Suprapubic skin (tissue), 4 donors: ENCODE data around the gene CIAO2A. TPM values are rescaled to one million over a fixed set of nuclear protein-coding genes. Genes with fewer than 3 reads are reported as not detected.

ENCODE experiments used
- DNase-seq, 2 donors: peaks; one replicate each; pipeline ENCODE4 v3.0.0-alpha.2; 2019; ENCODE audit warnings: low spot score in 2 of 2
- H3K27ac ChIP-seq: fragments of 200-600 bp; sonication (generic); one replicate; pipeline ENCODE4 v1.5.1; 2019
- H3K27me3 ChIP-seq: fragments of 200-600 bp; sonication (generic); one replicate; pipeline ENCODE4 v1.5.1; 2019
- H3K36me3 ChIP-seq: fragments of 200-600 bp; sonication (generic); one replicate; pipeline ENCODE4 v1.5.1; 2019
- H3K4me1 ChIP-seq: fragments of 200-600 bp; sonication (generic); one replicate; pipeline ENCODE4 v1.5.1; 2019
- H3K4me3 ChIP-seq: fragments of 200-600 bp; sonication (generic); one replicate; pipeline ENCODE4 v1.5.1; 2019; ENCODE audit warnings: mild to moderate bottlenecking
- H3K9me3 ChIP-seq: fragments of 200-600 bp; sonication (generic); one replicate; pipeline ENCODE4 v1.5.1; 2019
- CTCF ChIP-seq, 2 donors: fragments of 200-600 bp in 1 of 2; fragments of 450-650 bp in 1 of 2; sonication (generic) in 1 of 2; IDR thresholded peaks; one replicate each; pipeline ENCODE4 v1.5.1; 2016 to 2019; ENCODE audit warnings: antibody characterized with exemption in 2 of 2, mild to moderate bottlenecking in 1 of 2, moderate library complexity in 1 of 2
- EP300 ChIP-seq: sonication (generic); formaldehyde crosslinking; IDR thresholded peaks from one replicate; pipeline ENCODE4 v1.6.1; 2017; ENCODE audit warnings: antibody characterized with exemption
- POLR2A ChIP-seq, 2 donors: fragments of 450-650 bp; IDR thresholded peaks; one replicate each; pipeline ENCODE4 v1.6.1; 2017; ENCODE audit warnings: antibody characterized with exemption in 2 of 2, mild to moderate bottlenecking in 2 of 2, moderate library complexity in 2 of 2
- POLR2AphosphoS5 ChIP-seq, 3 donors: sonication (generic); formaldehyde crosslinking; IDR thresholded peaks; one replicate each; pipeline ENCODE4 v1.6.1; 2017; ENCODE audit warnings: antibody characterized with exemption in 3 of 3
- WGBS: methylation state at CpG from one replicate; pipeline ENCODE4 v1.1.5; 2018; 5-methylcytosine and 5-hydroxymethylcytosine counted together
- total RNA-seq, 4 donors: library from RNA; depleted of rRNA; stranded (reverse); fragments of >200 nt; gene quantifications; one replicate each; pipeline ENCODE4 v1.1.0, GENCODE V29; 2016

Gene CIAO2A
- total RNA-seq, 4 donors from 2014 or later: 19.1 to 37.0 (median 21.8) TPM

- no peaks in the 10 kb centered on the region for H3K36me3 ChIP-seq
- H3K4me3 ChIP-seq: no peak overlapping the region
- H3K27me3 ChIP-seq: no peaks in the 10 kb centered on the region
- DNase-seq: no peak
- no peaks in the 10 kb centered on the region for H3K4me1 ChIP-seq
- TF ChIP-seq POLR2A (IDR thresholded peaks at IDR 0.05) (no peak), EP300 (no peak), POLR2AphosphoS5 (IDR thresholded peaks at IDR 0.05) (no peak), CTCF (IDR thresholded peaks at IDR 0.05) (no peak)
- H3K27ac ChIP-seq: no peak overlapping the region
- 64% methylated on average over 8 of the region's 8 CpGs for WGBS
- no peaks in the 10 kb centered on the region for H3K9me3 ChIP-seq
Observed at GRCh38 chr15:64029110-64029509, 64.5 kb downstream of the CIAO2A start.

- no peak overlapping the region for H3K4me3 ChIP-seq
- no peaks in the 10 kb centered on the region for H3K9me3 ChIP-seq
- H3K27ac ChIP-seq: no peak overlapping the region
- no peaks in the 10 kb centered on the region for H3K27me3 ChIP-seq
- H3K4me1 ChIP-seq: no peaks in the 10 kb centered on the region
- DNase-seq: no peak
- 94% methylated on average over 4 of the region's 4 CpGs for WGBS
- H3K36me3 ChIP-seq: no peaks in the 10 kb centered on the region
- TF ChIP-seq CTCF (IDR thresholded peaks at IDR 0.05) (no peak), EP300 (no peak), POLR2A (IDR thresholded peaks at IDR 0.05) (no peak), POLR2AphosphoS5 (IDR thresholded peaks at IDR 0.05) (no peak)
Observed at GRCh38 chr15:64026591-64026990, 67.0 kb downstream of the CIAO2A start.

- H3K4me3 ChIP-seq: no peak overlapping the region
- no peaks in the 10 kb centered on the region for H3K36me3 ChIP-seq
- no peak for TF ChIP-seq POLR2AphosphoS5 (IDR thresholded peaks at IDR 0.05)
- no peak for TF ChIP-seq CTCF (IDR thresholded peaks at IDR 0.05)
- no peak for TF ChIP-seq EP300
- no peak for TF ChIP-seq POLR2A (IDR thresholded peaks at IDR 0.05)
- no peak for DNase-seq
- H3K27ac ChIP-seq: no peak overlapping the region
- 80% methylated on average over 5 of the region's 5 CpGs for WGBS
- H3K9me3 ChIP-seq: no peaks in the 10 kb centered on the region
- H3K27me3 ChIP-seq: no peaks in the 10 kb centered on the region
- H3K4me1 ChIP-seq: peaks cover 4% of the 10 kb centered on the region
Observed at GRCh38 chr15:64024172-64025050, 69.2 kb downstream of the CIAO2A start.

GRCh38 chr15:64023220-64023619 is 70.4 kb downstream of the CIAO2A start:
- 46% methylated on average over 1 of the region's 1 CpG for WGBS
- no peak overlapping the region for H3K27ac ChIP-seq
- H3K4me1 ChIP-seq: peaks cover 15% of the 10 kb centered on the region
- H3K27me3 ChIP-seq: no peaks in the 10 kb centered on the region
- TF ChIP-seq CTCF (IDR thresholded peaks at IDR 0.05) (no peak), POLR2A (IDR thresholded peaks at IDR 0.05) (no peak), POLR2AphosphoS5 (IDR thresholded peaks at IDR 0.05) (no peak), EP300 (no peak)
- no peaks in the 10 kb centered on the region for H3K9me3 ChIP-seq
- H3K36me3 ChIP-seq: no peaks in the 10 kb centered on the region
- no peak for DNase-seq
- no peak overlapping the region for H3K4me3 ChIP-seq

DNA sequence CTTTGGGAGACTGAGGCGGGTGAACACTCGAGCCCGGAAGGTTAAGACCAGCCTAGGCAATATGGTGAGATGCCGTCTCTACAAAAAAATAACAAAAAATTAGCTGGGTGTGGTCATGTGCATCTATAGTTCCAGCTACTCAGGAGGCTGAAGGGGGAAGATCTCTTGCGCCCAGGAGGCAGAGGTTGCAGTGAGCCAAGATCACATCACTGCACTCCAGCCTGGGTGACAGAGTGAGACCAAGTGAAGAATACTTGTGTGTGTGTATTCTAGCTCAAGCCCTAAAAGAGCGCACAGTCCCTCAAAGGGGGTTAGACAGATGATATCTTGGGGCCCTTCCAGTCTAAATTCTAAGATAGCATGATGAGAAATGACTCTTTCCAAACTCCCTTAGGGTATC is 71.1 kb downstream of the CIAO2A start:
- Histone ChIP-seq H3K9me3 (no peaks in the 10 kb centered on the region), H3K36me3 (no peaks in the 10 kb centered on the region), H3K27ac (no peak overlapping the region), H3K4me3 (no peak overlapping the region), H3K27me3 (no peaks in the 10 kb centered on the region), H3K4me1 (peaks cover 21% of the 10 kb centered on the region)
- TF ChIP-seq EP300 (no peak), CTCF (IDR thresholded peaks at IDR 0.05) (no peak), POLR2A (IDR thresholded peaks at IDR 0.05) (no peak), POLR2AphosphoS5 (IDR thresholded peaks at IDR 0.05) (no peak)
- 92% methylated on average over 6 of the region's 6 CpGs for WGBS
- no peak for DNase-seq

Other genes with a start within 250 kb of the CIAO2A start
- gene DAPK2, start 47.4 kb downstream of the CIAO2A start, total RNA-seq: 10 to 100 TPM; 13.1 to 30.8 (median 26.4) TPM
- 10 to 100 TPM; 56.4 to 96.6 (median 68.6) TPM for gene SNX1, start 2.1 kb upstream of the CIAO2A start, total RNA-seq
- gene SNX22, start 57.9 kb upstream of the CIAO2A start, total RNA-seq: under 1 TPM in 3 of 4 donors, not detected in 1; 0.19 to 0.80 (median 0.64) TPM
- 100 to 1,000 TPM; 124 to 248 (median 180) TPM for gene PPIB, start 69.2 kb upstream of the CIAO2A start, total RNA-seq